HG02885 (cell line): ENCODE measurements around the gene NECTIN4.
"Not testable (repeated sequence)": the region's sequence is repeated elsewhere in the genome, so short reads cannot be mapped to it uniquely, and the experiment has no call there.

Experiments
- ATAC-seq: cut with Tn5 transposase; IDR thresholded peaks from one replicate; pipeline ENCODE4 v1.9.1; 2021; ENCODE audit warnings: mild to moderate bottlenecking; ENCODE audit not compliant: unreplicated experiment, poor library complexity

NECTIN4 gene

GRCh38 chr1:161037661-161038522, 51.5 kb downstream of the NECTIN4 start:
- ATAC-seq = no peak

GRCh38 chr1:161033751-161034150, 55.6 kb downstream of the NECTIN4 start:
- ATAC-seq = no peak

GRCh38 chr1:161032409-161032808, 56.9 kb downstream of the NECTIN4 start:
- no peak for ATAC-seq

- no peak for ATAC-seq
Measured at GRCh38 chr1:161031874-161032273, 57.5 kb downstream of the NECTIN4 start.

- not testable (repeated sequence) for ATAC-seq
Measured at GRCh38 chr1:161029466-161029865, 59.9 kb downstream of the NECTIN4 start.

GRCh38 chr1:161026954-161027353, 62.4 kb downstream of the NECTIN4 start:
- ATAC-seq = not testable (repeated sequence)

- ATAC-seq = not testable (repeated sequence)
Measured at GRCh38 chr1:161022432-161022831, 66.9 kb downstream of the NECTIN4 start.

GRCh38 chr1:161021970-161022353, 67.4 kb downstream of the NECTIN4 start:
- ATAC-seq = no peak

- ATAC-seq = peak; percentile 90
Measured at GRCh38 chr1:161021165-161021969, 68.0 kb downstream of the NECTIN4 start.
